Measurements from ENCODE around the gene ATP6V1E1.
"Not testable (repeated sequence)": the region's sequence is repeated elsewhere in the genome, so short reads cannot be mapped to it uniquely, and the experiment has no call there.

The ATP6V1E1 gene

GRCh38 chr22:17647452-17647851, 18.9 kb upstream of the ATP6V1E1 start:
- no peaks in the 10 kb centered on the region for H3K27me3 ChIP-seq (ENCODE audit: control insufficient read depth, insufficient read depth, low read length)
- no peak overlapping the region for H3K4me3 ChIP-seq (ENCODE audit: low read length)
- no peaks in the 10 kb centered on the region for H3K36me3 ChIP-seq (ENCODE audit: control insufficient read depth, insufficient read depth, low read length)
- H3K27ac ChIP-seq (ENCODE audit: low read depth, low read length): no peak overlapping the region
- H3K9ac ChIP-seq (ENCODE audit: low read length): no peak overlapping the region
- no peaks in the 10 kb centered on the region for H3K4me1 ChIP-seq (ENCODE audit: control insufficient read depth, insufficient read depth, low read length)

DNA sequence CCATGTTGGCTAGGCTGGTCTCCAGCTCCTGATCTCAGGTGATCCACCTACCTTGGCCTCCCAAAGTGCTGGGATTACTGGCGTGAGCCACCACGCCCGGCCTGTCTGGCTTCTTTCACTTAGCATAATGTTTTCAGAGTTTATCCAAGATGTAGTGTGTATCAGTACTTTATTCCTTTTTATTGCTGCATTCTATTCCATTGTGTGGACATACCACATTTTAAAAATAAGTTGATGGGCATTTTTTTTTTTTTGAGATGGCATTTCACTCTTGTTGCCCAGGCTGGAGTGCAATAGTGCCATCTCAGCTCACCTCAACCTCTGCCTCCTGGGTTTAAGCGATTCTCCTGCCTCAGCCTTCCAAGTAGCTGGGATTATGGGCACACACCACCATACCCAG, 13.8 kb upstream of the ATP6V1E1 start:
- not testable (repeated sequence) for H3K27ac ChIP-seq (ENCODE audit: low read depth, low read length); H3K4me3 ChIP-seq (ENCODE audit: low read length); H3K9ac ChIP-seq (ENCODE audit: low read length); H3K27me3 ChIP-seq (ENCODE audit: control insufficient read depth, insufficient read depth, low read length); H3K36me3 ChIP-seq (ENCODE audit: control insufficient read depth, insufficient read depth, low read length)
- H3K4me1 ChIP-seq (ENCODE audit: control insufficient read depth, insufficient read depth, low read length): peaks cover 12% of the 10 kb centered on the region

DNA sequence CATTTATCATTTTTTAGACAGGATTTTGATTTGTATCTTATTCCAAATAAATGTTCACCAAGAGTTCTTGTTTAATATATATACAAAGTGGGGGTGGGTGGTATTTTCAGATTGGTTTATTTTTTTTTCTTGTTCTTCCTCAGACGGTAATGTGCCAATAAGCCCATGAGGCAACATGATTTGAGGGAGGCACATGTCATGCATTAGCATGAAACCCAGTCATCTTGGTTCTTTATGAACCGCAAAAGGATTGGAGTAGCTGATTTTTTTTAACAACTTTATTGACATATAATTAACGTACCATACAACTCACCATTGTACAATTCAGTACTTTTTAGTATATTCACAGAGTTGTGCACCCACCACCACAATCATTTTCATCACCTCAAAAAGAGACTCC, 12.7 kb upstream of the ATP6V1E1 start:
- H3K4me3 ChIP-seq (ENCODE audit: low read length): no peak overlapping the region
- H3K36me3 ChIP-seq (ENCODE audit: control insufficient read depth, insufficient read depth, low read length): no peaks in the 10 kb centered on the region
- peaks cover 12% of the 10 kb centered on the region for H3K4me1 ChIP-seq (ENCODE audit: control insufficient read depth, insufficient read depth, low read length)
- H3K27me3 ChIP-seq (ENCODE audit: control insufficient read depth, insufficient read depth, low read length): no peaks in the 10 kb centered on the region
- no peak overlapping the region for H3K9ac ChIP-seq (ENCODE audit: low read length)
- no peak overlapping the region for H3K27ac ChIP-seq (ENCODE audit: low read depth, low read length)

- Histone ChIP-seq H3K36me3 (ENCODE audit: control insufficient read depth, insufficient read depth, low read length) (no peaks in the 10 kb centered on the region), H3K4me3 (ENCODE audit: low read length) (peak overlapping the region; percentile 86), H3K9ac (ENCODE audit: low read length) (peak overlapping the region; percentile 99), H3K27me3 (ENCODE audit: control insufficient read depth, insufficient read depth, low read length) (no peaks in the 10 kb centered on the region), H3K27ac (ENCODE audit: low read depth, low read length) (peak overlapping the region; percentile 94), H3K4me1 (ENCODE audit: control insufficient read depth, insufficient read depth, low read length) (peaks cover 12% of the 10 kb centered on the region)
Observed at GRCh38 chr22:17639247-17639741, 10.7 kb upstream of the ATP6V1E1 start.

DNA sequence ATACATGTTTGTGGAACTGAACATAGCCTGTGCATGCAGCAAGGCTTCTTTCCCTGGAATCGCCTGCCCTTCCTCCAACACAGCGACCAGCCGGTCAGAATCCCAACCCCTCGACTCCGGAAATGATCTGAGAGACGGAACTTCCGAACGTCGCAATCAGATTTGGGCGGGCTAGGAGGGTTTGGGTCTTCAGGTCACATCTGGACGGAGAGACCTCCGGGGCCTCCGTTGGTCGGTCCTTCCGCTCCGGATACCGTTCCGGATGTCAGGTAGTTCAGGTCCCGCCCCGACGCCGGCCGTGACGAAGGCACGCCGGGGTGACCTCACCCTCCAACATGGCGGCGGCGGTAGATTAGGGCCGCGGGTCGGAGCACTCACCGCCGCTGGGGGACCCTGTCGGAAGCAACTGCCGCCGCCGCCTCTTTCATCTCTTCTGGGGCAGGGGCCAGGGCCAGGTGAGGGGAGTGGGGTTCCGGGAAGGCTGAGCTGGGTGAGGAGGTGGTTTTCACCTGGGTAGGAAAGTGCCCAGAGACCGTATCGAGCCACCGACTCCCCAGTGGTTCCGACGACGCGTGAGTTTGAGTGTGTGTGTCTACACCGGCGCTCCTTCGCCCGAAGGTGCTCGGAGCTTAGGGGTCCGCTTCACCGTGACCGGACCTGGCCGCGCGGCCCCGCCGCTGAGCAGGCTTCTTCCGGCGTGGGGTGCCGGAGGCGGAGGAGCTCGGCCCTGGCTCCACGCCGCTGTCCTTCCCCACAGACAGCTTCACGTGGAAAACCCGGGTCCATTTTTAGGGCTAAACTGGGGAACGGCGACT, 10.1 kb upstream of the ATP6V1E1 start, which contains the start of gene BCL2L13:
Gene BCL2L13, plus strand, starts transcription at position 326 of the 815 bp plus-strand sequence. CDS start 16,955 bp downstream, outside the sequence.
- Histone ChIP-seq H3K9ac (ENCODE audit: low read length) (peak within 1 kb of the TSS; percentile 99), H3K27me3 (ENCODE audit: control insufficient read depth, insufficient read depth, low read length) (no peaks in the 10 kb centered on the region), H3K4me1 (ENCODE audit: control insufficient read depth, insufficient read depth, low read length) (peaks cover 12% of the 10 kb centered on the region), H3K4me3 (ENCODE audit: low read length) (peak within 1 kb of the TSS; percentile 86), H3K27ac (ENCODE audit: low read depth, low read length) (peak within 1 kb of the TSS; percentile 94), H3K36me3 (ENCODE audit: control insufficient read depth, insufficient read depth, low read length) (no peaks in the 10 kb centered on the region)

DNA sequence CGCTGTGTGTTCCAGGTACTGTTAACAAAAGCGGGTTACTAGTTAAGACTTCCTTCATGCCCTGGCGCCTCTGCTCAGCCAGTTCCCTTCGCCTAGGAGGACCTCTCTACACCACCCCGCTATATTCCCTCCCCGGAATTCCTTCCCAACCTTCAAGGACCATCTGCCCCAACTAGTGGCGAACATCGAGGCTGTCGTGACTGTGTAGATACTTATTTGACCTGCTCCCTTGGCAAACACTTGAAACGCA, 9.6 kb upstream of the ATP6V1E1 start:
- H3K27ac ChIP-seq (ENCODE audit: low read depth, low read length): peak overlapping the region; percentile 94
- peak overlapping the region; percentile 86 for H3K4me3 ChIP-seq (ENCODE audit: low read length)
- peaks cover 12% of the 10 kb centered on the region for H3K4me1 ChIP-seq (ENCODE audit: control insufficient read depth, insufficient read depth, low read length)
- H3K9ac ChIP-seq (ENCODE audit: low read length): peak overlapping the region; percentile 81
- no peaks in the 10 kb centered on the region for H3K27me3 ChIP-seq (ENCODE audit: control insufficient read depth, insufficient read depth, low read length)
- no peaks in the 10 kb centered on the region for H3K36me3 ChIP-seq (ENCODE audit: control insufficient read depth, insufficient read depth, low read length)

DNA sequence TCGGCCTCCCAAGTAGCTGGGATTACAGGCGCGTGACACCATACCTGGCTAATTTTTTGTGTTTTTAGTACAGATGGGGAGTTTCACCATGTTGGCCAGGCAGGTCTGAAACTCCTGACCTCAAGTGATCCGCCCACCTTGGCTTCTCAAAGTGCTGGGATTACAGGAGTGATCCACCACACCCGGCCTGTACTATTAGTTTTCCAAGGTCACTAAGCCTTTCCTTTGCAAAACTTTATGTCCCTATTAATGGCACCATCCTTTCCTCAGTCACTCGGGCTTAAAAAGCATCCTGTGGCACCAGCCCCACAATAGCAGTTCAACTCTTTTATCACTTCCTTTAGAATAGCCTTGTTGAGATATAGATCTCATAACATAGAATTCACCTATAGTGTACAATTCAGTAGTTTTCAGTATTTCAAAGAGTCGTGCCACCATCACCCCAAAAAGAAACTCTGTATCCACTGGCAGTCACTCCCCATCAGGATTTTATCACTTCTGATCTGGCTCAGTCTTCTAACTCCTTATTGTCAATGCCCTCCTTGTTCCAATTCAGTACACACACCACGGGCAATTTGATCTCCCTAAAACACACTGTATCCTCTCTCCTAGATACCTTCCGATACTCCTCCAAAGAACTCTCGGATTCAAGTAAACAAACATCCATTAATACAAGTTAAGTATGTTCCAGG, 9.1 kb upstream of the ATP6V1E1 start:
- H3K9ac ChIP-seq (ENCODE audit: low read length): peak overlapping the region; percentile 81
- H3K4me3 ChIP-seq (ENCODE audit: low read length): peak overlapping the region; percentile 86
- peak overlapping the region; percentile 94 for H3K27ac ChIP-seq (ENCODE audit: low read depth, low read length)
- H3K36me3 ChIP-seq (ENCODE audit: control insufficient read depth, insufficient read depth, low read length): no peaks in the 10 kb centered on the region
- peaks cover 12% of the 10 kb centered on the region for H3K4me1 ChIP-seq (ENCODE audit: control insufficient read depth, insufficient read depth, low read length)
- no peaks in the 10 kb centered on the region for H3K27me3 ChIP-seq (ENCODE audit: control insufficient read depth, insufficient read depth, low read length)

GRCh38 chr22:17636850-17637249, 8.3 kb upstream of the ATP6V1E1 start:
- H3K27me3 ChIP-seq (ENCODE audit: control insufficient read depth, insufficient read depth, low read length); H3K36me3 ChIP-seq (ENCODE audit: control insufficient read depth, insufficient read depth, low read length); H3K27ac ChIP-seq (ENCODE audit: low read depth, low read length); H3K4me3 ChIP-seq (ENCODE audit: low read length); H3K9ac ChIP-seq (ENCODE audit: low read length): not testable (repeated sequence)
- peaks cover 12% of the 10 kb centered on the region for H3K4me1 ChIP-seq (ENCODE audit: control insufficient read depth, insufficient read depth, low read length)

GRCh38 chr22:17634696-17635095, 6.1 kb upstream of the ATP6V1E1 start:
- no peak overlapping the region for H3K9ac ChIP-seq (ENCODE audit: low read length)
- H3K4me3 ChIP-seq (ENCODE audit: low read length): no peak overlapping the region
- no peaks in the 10 kb centered on the region for H3K27me3 ChIP-seq (ENCODE audit: control insufficient read depth, insufficient read depth, low read length)
- H3K4me1 ChIP-seq (ENCODE audit: control insufficient read depth, insufficient read depth, low read length): peaks cover 12% of the 10 kb centered on the region
- H3K27ac ChIP-seq (ENCODE audit: low read depth, low read length): no peak overlapping the region
- H3K36me3 ChIP-seq (ENCODE audit: control insufficient read depth, insufficient read depth, low read length): no peaks in the 10 kb centered on the region

DNA sequence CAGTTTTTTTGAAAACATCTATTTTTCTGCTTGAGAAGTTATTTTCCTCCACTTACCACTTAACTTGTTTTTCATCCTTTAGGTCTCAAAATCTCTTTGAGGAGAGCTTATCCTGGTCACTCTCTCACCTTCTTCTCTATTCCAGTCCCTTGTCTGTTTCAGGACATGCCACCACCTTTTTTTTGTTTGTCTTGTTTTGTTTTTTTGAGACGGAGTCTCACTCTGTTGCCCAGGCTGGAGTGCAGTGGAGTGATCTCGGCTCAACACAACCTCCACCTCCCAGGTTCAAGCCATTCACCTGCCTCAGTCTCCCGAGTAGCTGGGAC, 5.4 kb upstream of the ATP6V1E1 start:
- Histone ChIP-seq H3K27ac (ENCODE audit: low read depth, low read length) (no peak overlapping the region), H3K36me3 (ENCODE audit: control insufficient read depth, insufficient read depth, low read length) (no peaks in the 10 kb centered on the region), H3K4me1 (ENCODE audit: control insufficient read depth, insufficient read depth, low read length) (peaks cover 10% of the 10 kb centered on the region), H3K4me3 (ENCODE audit: low read length) (no peak overlapping the region), H3K9ac (ENCODE audit: low read length) (no peak overlapping the region), H3K27me3 (ENCODE audit: control insufficient read depth, insufficient read depth, low read length) (no peaks in the 10 kb centered on the region)

DNA sequence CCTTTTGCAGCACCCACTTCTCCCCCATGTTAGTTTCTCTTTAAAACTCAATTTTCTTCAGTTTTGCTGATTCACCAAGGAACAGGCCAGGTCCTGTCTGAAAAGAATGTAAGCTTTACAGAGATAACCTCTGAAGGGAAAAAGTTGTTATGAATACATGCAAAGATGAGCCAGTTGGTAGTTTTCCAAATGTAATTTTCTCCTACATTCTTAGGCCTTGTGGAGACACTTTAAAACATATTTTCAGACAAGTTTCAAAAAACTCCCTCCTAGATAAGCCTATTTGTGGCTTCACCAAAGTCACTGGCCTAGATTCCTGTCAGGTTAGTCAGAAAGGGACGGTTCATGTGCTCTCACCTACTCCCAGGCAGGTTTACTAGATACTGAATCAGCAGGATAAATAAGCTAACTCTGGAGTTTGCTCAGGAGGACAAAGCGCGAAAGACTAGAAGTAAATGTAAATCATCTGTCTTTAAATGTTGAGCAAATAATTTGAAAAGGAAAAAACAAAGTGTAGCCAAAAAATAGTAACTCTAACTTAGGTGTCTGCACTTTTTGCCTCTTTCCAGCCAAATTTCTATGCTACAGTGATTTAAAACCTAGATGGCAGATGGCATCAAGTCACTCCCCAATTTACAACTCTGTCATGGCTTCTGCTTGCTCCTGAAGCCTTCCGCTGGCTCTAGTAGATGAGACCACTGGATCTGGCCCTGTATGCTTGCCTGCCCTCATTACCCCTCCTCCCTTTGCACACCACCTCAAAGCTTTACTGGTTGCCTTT, 4.9 kb upstream of the ATP6V1E1 start:
- H3K9ac ChIP-seq (ENCODE audit: low read length): no peak overlapping the region
- H3K36me3 ChIP-seq (ENCODE audit: control insufficient read depth, insufficient read depth, low read length): peaks cover under 1% of the 10 kb centered on the region
- peaks cover 11% of the 10 kb centered on the region for H3K4me1 ChIP-seq (ENCODE audit: control insufficient read depth, insufficient read depth, low read length)
- H3K4me3 ChIP-seq (ENCODE audit: low read length): no peak overlapping the region
- H3K27me3 ChIP-seq (ENCODE audit: control insufficient read depth, insufficient read depth, low read length): no peaks in the 10 kb centered on the region
- no peak overlapping the region for H3K27ac ChIP-seq (ENCODE audit: low read depth, low read length)

DNA sequence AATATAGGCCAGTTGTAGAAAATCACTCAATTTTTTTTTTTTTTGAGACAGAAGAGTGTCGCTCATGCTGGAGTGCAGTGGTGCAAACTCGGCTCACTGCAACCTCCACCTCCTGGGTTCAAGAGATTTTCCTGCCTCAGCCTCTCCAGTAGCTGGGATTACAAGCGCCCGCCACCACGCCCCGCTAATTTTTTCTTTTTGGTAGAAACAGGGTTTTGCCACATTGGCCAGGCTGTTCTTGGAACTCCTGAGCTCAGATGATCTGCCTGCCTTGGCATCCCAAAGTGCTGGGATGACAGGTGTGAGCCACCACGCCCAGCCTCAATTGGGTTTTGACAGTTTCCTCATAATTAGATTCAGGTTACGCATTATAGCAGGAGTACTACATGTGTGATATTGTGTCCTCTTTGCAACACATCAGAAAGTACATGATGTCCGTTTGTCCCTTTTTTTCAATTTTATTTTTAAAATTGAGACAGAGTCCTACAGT, 2.6 kb upstream of the ATP6V1E1 start:
- Histone ChIP-seq H3K9ac (ENCODE audit: low read length) (no peak overlapping the region), H3K36me3 (ENCODE audit: control insufficient read depth, insufficient read depth, low read length) (peaks cover 3% of the 10 kb centered on the region), H3K4me3 (ENCODE audit: low read length) (no peak overlapping the region), H3K27ac (ENCODE audit: low read depth, low read length) (no peak overlapping the region), H3K27me3 (ENCODE audit: control insufficient read depth, insufficient read depth, low read length) (no peaks in the 10 kb centered on the region), H3K4me1 (ENCODE audit: control insufficient read depth, insufficient read depth, low read length) (peaks cover 8% of the 10 kb centered on the region)
